HEK293 (cell line): Measurements from ENCODE around the gene SORCS3.

Experiments used
- CTCF ChIA-PET: fragments of 350-600 bp; formaldehyde crosslinking; extraction: SDS; loops from one replicate; lab custom pipeline; 2021; ENCODE audit warnings: antibody characterized with exemption; lab: Yijun Ruan, JAX
- POLR2A ChIA-PET: fragments of 300-600 bp; formaldehyde crosslinking; extraction: SDS; loops from one replicate; lab custom pipeline; 2020; ENCODE audit warnings: antibody characterized with exemption, inconsistent platforms; lab: Yijun Ruan, JAX
- H3K27ac ChIP-seq: fragments of 200-500 bp; sonication (Bioruptor generic); 2 replicates; pipeline ENCODE4 v1.5.1; 2014; ENCODE audit warnings: low read depth, low read length, control low read depth, inconsistent platforms; ENCODE audit errors: extremely low read depth
- H3K36me3 ChIP-seq, 2 experiments: fragments of 200-500 bp in 1 of 2; sonication (Bioruptor generic) in 1 of 2; 1 replicate in 1 of 2; 2 replicates in 1 of 2; pipeline ENCODE4 v1.5.1; 2014 to 2017; ENCODE audit warnings: inconsistent platforms in 2 of 2, low read length in 2 of 2; ENCODE audit not compliant: control insufficient read depth in 2 of 2, insufficient read depth in 1 of 2
- H3K4me1 ChIP-seq: fragments of 200-500 bp; sonication (Bioruptor generic); 2 replicates; pipeline ENCODE4 v1.5.1; 2014; ENCODE audit warnings: mild to moderate bottlenecking, low read length, inconsistent platforms; ENCODE audit not compliant: control insufficient read depth, insufficient read depth
- H3K4me3 ChIP-seq: 2 replicates; pipeline ENCODE4 v1.5.1; 2011; ENCODE audit warnings: low read depth, mild to moderate bottlenecking, control low read depth, low read length, moderate library complexity
- H3K9me3 ChIP-seq: fragments of 200-500 bp; sonication (Bioruptor generic); 2 replicates; pipeline ENCODE4 v1.5.1; 2014; ENCODE audit warnings: low read depth, low read length, inconsistent platforms; ENCODE audit not compliant: control insufficient read depth, insufficient read depth
- BCL11A ChIP-seq: fragments of 450-650 bp; formaldehyde crosslinking; IDR thresholded peaks from 2 replicates; pipeline ENCODE4 v1.5.1; 2016; ENCODE audit warnings: low read depth, missing biosample characterization, missing genetic modification characterization
- IKZF3 ChIP-seq: fragments of 450-650 bp; IDR thresholded peaks from 2 replicates; pipeline ENCODE4 v1.5.0; 2018; ENCODE audit warnings: missing biosample characterization, mild to moderate bottlenecking, missing genetic modification characterization, moderate library complexity
- RBAK ChIP-seq: fragments of 450-650 bp; formaldehyde crosslinking; IDR thresholded peaks from 2 replicates; pipeline ENCODE4 v1.5.1; 2016; ENCODE audit warnings: missing biosample characterization, missing genetic modification characterization
- SCRT1 ChIP-seq: fragments of 450-650 bp; formaldehyde crosslinking; IDR thresholded peaks from 2 replicates; pipeline ENCODE4 v1.5.1; 2016; ENCODE audit warnings: missing biosample characterization, missing genetic modification characterization, borderline replicate concordance
- SCRT2 ChIP-seq: fragments of 450-650 bp; formaldehyde crosslinking; IDR thresholded peaks from 2 replicates; pipeline ENCODE4 v1.5.1; 2016; ENCODE audit warnings: missing biosample characterization, missing genetic modification characterization
- YY1 ChIP-seq: fragments of 450-650 bp; formaldehyde crosslinking; IDR thresholded peaks from 2 replicates; pipeline ENCODE4 v1.5.1; 2018; ENCODE audit warnings: missing biosample characterization, missing genetic modification characterization
- ZBTB21 ChIP-seq: fragments of 450-650 bp; formaldehyde crosslinking; IDR thresholded peaks from 2 replicates; pipeline ENCODE4 v1.5.1; 2017; ENCODE audit warnings: missing biosample characterization, missing genetic modification characterization
- ZFP69B ChIP-seq: fragments of 450-650 bp; formaldehyde crosslinking; IDR thresholded peaks from 2 replicates; pipeline ENCODE4 v1.5.1; 2016; ENCODE audit warnings: missing biosample characterization, missing genetic modification characterization
- ZNF114 ChIP-seq: fragments of 450-650 bp; formaldehyde crosslinking; IDR thresholded peaks from 2 replicates; pipeline ENCODE4 v1.5.0; 2017; ENCODE audit warnings: missing biosample characterization, missing genetic modification characterization
- ZNF202 ChIP-seq: fragments of 450-650 bp; formaldehyde crosslinking; IDR thresholded peaks from 2 replicates; pipeline ENCODE4 v1.5.1; 2016; ENCODE audit warnings: missing biosample characterization, missing genetic modification characterization, borderline replicate concordance
- ZNF223 ChIP-seq: fragments of 450-650 bp; formaldehyde crosslinking; IDR thresholded peaks from 2 replicates; pipeline ENCODE4 v1.5.1; 2016; ENCODE audit warnings: missing biosample characterization, missing genetic modification characterization
- ZNF274 ChIP-seq, 2 experiments: fragments of 200-500 bp in 1 of 2; fragments of 450-650 bp in 1 of 2; sonication (Bioruptor generic) in 1 of 2; formaldehyde crosslinking in 1 of 2; IDR thresholded peaks; 2 replicates each; pipeline versions ENCODE4 v1.5.1 to v1.6.1; 2014 to 2016; ENCODE audit warnings: borderline replicate concordance in 1 of 2, inconsistent platforms in 1 of 2, low read length in 1 of 2, missing biosample characterization in 1 of 2, missing genetic modification characterization in 1 of 2
- ZNF335 ChIP-seq: fragments of 450-650 bp; formaldehyde crosslinking; conservative IDR thresholded peaks from 2 replicates; pipeline ENCODE4 v1.5.1; 2016; ENCODE audit warnings: missing biosample characterization, missing genetic modification characterization
- ZNF341 ChIP-seq: fragments of 450-650 bp; formaldehyde crosslinking; IDR thresholded peaks from 2 replicates; pipeline ENCODE4; 2016; ENCODE audit warnings: low read depth, missing biosample characterization, missing genetic modification characterization
- ZNF391 ChIP-seq: fragments of 450-650 bp; formaldehyde crosslinking; IDR thresholded peaks from 2 replicates; pipeline ENCODE4 v1.5.1; 2016; ENCODE audit warnings: low read depth, missing biosample characterization, missing genetic modification characterization, borderline replicate concordance
- ZNF423 ChIP-seq: fragments of 450-650 bp; formaldehyde crosslinking; IDR thresholded peaks from 2 replicates; pipeline ENCODE4 v1.5.1; 2016; ENCODE audit warnings: missing biosample characterization, missing genetic modification characterization
- ZNF48 ChIP-seq: fragments of 450-650 bp; formaldehyde crosslinking; IDR thresholded peaks from 2 replicates; pipeline ENCODE4 v1.5.1; 2016; ENCODE audit warnings: missing biosample characterization, missing genetic modification characterization
- ZNF521 ChIP-seq: fragments of 450-650 bp; formaldehyde crosslinking; IDR thresholded peaks from 2 replicates; pipeline ENCODE4 v1.5.1; 2017; ENCODE audit warnings: missing biosample characterization, mild to moderate bottlenecking, missing genetic modification characterization
- ZNF600 ChIP-seq: fragments of 450-650 bp; formaldehyde crosslinking; IDR thresholded peaks from 2 replicates; pipeline ENCODE4 v1.5.1; 2016; ENCODE audit warnings: missing biosample characterization, missing genetic modification characterization
- TF ChIP-seq, protein P1 (sequence below): fragments of 450-650 bp; formaldehyde crosslinking; IDR thresholded peaks from 2 replicates; pipeline ENCODE4; 2016; ENCODE audit warnings: missing biosample characterization, missing genetic modification characterization
- TF ChIP-seq, protein P2 (sequence below): fragments of 450-650 bp; formaldehyde crosslinking; IDR thresholded peaks from 2 replicates; pipeline ENCODE4 v1.5.1; 2016; ENCODE audit warnings: missing biosample characterization, missing genetic modification characterization
- TF ChIP-seq, protein P3 (sequence below): fragments of 450-650 bp; formaldehyde crosslinking; IDR thresholded peaks from 2 replicates; pipeline ENCODE4 v1.5.1; 2016; ENCODE audit warnings: missing biosample characterization, missing genetic modification characterization, borderline replicate concordance
- TF ChIP-seq, protein P4 (sequence below): fragments of 450-650 bp; formaldehyde crosslinking; IDR thresholded peaks from 2 replicates; pipeline ENCODE4 v1.5.1; 2016; ENCODE audit warnings: missing biosample characterization, missing genetic modification characterization
- TF ChIP-seq, protein P5 (sequence below): fragments of 450-650 bp; formaldehyde crosslinking; IDR thresholded peaks from 2 replicates; pipeline ENCODE4 v1.5.1; 2016; ENCODE audit warnings: missing biosample characterization, missing genetic modification characterization, low read depth

The SORCS3 gene

DNA sequence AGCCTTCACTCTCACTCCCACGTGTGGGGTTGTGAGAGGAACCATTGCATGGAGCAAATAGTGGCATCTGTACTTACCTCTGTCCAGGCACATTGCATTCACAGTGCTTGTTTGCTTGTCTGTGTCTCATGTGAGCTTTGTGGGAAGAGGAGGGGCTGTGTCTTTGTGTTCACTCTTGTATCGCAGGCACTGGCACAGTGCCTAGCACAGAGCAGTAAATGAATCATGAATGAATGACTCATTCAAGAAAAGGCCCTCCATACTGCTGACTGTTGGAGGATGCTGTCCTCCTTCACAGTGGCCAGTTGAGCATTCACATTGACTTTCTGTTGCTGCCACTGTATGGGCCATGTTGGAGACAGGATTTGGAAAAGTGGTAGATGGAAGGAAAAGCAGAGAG is 125.3 kb downstream of the SORCS3 start:
- Histone ChIP-seq H3K4me1 (no peaks in the 10 kb centered on the region), H3K4me3 (no peak overlapping the region), H3K36me3 (no peaks in the 10 kb centered on the region), H3K9me3 (no peaks in the 10 kb centered on the region), H3K27ac (no peak overlapping the region)
- POLR2A ChIA-PET: no interaction called here
- CTCF ChIA-PET: no interaction called here
- TF ChIP-seq, protein P1, sequence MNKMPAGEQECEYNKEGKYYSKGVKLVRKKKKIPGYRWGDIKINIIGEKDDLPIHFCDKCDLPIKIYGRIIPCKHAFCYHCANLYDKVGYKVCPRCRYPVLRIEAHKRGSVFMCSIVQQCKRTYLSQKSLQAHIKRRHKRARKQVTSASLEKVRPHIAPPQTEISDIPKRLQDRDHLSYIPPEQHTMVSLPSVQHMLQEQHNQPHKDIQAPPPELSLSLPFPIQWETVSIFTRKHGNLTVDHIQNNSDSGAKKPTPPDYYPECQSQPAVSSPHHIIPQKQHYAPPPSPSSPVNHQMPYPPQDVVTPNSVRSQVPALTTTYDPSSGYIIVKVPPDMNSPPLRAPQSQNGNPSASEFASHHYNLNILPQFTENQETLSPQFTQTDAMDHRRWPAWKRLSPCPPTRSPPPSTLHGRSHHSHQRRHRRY (tag by site-specific recombination): no peak
- TF ChIP-seq ZNF335: no peak
- TF ChIP-seq ZNF391 (tag by site-specific recombination): no peak
- no peak for TF ChIP-seq ZNF223
- TF ChIP-seq ZNF341: no peak
- TF ChIP-seq RBAK: no peak
- no peak for TF ChIP-seq SCRT1 (tag by site-specific recombination)
- no peak for TF ChIP-seq ZNF114 (tag by site-specific recombination)
- TF ChIP-seq, protein P2, sequence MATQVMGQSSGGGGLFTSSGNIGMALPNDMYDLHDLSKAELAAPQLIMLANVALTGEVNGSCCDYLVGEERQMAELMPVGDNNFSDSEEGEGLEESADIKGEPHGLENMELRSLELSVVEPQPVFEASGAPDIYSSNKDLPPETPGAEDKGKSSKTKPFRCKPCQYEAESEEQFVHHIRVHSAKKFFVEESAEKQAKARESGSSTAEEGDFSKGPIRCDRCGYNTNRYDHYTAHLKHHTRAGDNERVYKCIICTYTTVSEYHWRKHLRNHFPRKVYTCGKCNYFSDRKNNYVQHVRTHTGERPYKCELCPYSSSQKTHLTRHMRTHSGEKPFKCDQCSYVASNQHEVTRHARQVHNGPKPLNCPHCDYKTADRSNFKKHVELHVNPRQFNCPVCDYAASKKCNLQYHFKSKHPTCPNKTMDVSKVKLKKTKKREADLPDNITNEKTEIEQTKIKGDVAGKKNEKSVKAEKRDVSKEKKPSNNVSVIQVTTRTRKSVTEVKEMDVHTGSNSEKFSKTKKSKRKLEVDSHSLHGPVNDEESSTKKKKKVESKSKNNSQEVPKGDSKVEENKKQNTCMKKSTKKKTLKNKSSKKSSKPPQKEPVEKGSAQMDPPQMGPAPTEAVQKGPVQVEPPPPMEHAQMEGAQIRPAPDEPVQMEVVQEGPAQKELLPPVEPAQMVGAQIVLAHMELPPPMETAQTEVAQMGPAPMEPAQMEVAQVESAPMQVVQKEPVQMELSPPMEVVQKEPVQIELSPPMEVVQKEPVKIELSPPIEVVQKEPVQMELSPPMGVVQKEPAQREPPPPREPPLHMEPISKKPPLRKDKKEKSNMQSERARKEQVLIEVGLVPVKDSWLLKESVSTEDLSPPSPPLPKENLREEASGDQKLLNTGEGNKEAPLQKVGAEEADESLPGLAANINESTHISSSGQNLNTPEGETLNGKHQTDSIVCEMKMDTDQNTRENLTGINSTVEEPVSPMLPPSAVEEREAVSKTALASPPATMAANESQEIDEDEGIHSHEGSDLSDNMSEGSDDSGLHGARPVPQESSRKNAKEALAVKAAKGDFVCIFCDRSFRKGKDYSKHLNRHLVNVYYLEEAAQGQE (tag by site-specific recombination): no peak
- TF ChIP-seq ZBTB21 (tag by site-specific recombination): no peak
- TF ChIP-seq, protein P3, sequence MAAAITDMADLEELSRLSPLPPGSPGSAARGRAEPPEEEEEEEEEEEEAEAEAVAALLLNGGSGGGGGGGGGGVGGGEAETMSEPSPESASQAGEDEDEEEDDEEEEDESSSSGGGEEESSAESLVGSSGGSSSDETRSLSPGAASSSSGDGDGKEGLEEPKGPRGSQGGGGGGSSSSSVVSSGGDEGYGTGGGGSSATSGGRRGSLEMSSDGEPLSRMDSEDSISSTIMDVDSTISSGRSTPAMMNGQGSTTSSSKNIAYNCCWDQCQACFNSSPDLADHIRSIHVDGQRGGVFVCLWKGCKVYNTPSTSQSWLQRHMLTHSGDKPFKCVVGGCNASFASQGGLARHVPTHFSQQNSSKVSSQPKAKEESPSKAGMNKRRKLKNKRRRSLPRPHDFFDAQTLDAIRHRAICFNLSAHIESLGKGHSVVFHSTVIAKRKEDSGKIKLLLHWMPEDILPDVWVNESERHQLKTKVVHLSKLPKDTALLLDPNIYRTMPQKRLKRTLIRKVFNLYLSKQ: no peak
- no peak for TF ChIP-seq BCL11A (tag by site-specific recombination)
- TF ChIP-seq YY1: no peak
- TF ChIP-seq, protein P4, sequence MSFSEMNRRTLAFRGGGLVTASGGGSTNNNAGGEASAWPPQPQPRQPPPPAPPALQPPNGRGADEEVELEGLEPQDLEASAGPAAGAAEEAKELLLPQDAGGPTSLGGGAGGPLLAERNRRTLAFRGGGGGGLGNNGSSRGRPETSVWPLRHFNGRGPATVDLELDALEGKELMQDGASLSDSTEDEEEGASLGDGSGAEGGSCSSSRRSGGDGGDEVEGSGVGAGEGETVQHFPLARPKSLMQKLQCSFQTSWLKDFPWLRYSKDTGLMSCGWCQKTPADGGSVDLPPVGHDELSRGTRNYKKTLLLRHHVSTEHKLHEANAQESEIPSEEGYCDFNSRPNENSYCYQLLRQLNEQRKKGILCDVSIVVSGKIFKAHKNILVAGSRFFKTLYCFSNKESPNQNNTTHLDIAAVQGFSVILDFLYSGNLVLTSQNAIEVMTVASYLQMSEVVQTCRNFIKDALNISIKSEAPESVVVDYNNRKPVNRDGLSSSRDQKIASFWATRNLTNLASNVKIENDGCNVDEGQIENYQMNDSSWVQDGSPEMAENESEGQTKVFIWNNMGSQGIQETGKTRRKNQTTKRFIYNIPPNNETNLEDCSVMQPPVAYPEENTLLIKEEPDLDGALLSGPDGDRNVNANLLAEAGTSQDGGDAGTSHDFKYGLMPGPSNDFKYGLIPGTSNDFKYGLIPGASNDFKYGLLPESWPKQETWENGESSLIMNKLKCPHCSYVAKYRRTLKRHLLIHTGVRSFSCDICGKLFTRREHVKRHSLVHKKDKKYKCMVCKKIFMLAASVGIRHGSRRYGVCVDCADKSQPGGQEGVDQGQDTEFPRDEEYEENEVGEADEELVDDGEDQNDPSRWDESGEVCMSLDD: no peak
- no peak for TF ChIP-seq ZNF202
- no peak for TF ChIP-seq ZNF521 (tag by site-specific recombination)
- no peak for TF ChIP-seq ZNF274 (IDR thresholded peaks at IDR 0.05; ENCODE audit: low read length)
- no peak for TF ChIP-seq ZNF274 (tag by site-specific recombination; IDR thresholded peaks at IDR 0.05; ENCODE audit: borderline replicate concordance)

DNA sequence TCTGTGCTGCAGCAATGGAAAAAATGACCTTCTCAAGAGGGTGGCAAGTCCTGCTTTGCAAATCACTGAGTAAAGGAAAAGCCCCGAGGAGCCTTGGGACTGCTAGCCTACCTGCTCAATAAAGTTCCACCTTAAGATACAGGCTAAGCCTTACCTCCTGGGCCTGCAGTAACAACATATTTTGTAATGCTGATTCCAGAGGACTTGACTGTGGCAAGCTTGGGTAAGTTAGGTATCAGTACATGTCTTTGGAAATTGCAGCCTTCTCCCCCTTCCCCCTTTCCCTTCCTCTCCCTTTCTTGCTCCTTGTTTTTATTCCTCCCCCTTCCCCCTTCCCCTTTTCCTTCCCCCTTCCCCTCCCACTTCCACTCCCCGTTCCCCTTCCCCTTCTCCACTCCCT is 126.2 kb downstream of the SORCS3 start:
- H3K4me3 ChIP-seq: no peak overlapping the region
- H3K27ac ChIP-seq: no peak overlapping the region
- CTCF ChIA-PET: interaction anchor here (1.2 kb wide), 1 partner anchor 157 kb away, joined by 5 read pairs; no protein-coding TSS in a partner anchor
- H3K36me3 ChIP-seq: no peaks in the 10 kb centered on the region
- H3K4me1 ChIP-seq: no peaks in the 10 kb centered on the region
- POLR2A ChIA-PET: no interaction called here
- H3K9me3 ChIP-seq: no peaks in the 10 kb centered on the region
- TF ChIP-seq ZFP69B (tag by site-specific recombination): no peak
- TF ChIP-seq, protein P5, sequence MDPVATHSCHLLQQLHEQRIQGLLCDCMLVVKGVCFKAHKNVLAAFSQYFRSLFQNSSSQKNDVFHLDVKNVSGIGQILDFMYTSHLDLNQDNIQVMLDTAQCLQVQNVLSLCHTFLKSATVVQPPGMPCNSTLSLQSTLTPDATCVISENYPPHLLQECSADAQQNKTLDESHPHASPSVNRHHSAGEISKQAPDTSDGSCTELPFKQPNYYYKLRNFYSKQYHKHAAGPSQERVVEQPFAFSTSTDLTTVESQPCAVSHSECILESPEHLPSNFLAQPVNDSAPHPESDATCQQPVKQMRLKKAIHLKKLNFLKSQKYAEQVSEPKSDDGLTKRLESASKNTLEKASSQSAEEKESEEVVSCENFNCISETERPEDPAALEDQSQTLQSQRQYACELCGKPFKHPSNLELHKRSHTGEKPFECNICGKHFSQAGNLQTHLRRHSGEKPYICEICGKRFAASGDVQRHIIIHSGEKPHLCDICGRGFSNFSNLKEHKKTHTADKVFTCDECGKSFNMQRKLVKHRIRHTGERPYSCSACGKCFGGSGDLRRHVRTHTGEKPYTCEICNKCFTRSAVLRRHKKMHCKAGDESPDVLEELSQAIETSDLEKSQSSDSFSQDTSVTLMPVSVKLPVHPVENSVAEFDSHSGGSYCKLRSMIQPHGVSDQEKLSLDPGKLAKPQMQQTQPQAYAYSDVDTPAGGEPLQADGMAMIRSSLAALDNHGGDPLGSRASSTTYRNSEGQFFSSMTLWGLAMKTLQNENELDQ (tag by site-specific recombination): no peak
- no peak for TF ChIP-seq ZNF423 (tag by site-specific recombination)
- no peak for TF ChIP-seq ZNF48
- TF ChIP-seq SCRT2: no peak
- no peak for TF ChIP-seq IKZF3
- TF ChIP-seq ZNF600 (tag by site-specific recombination): no peak
- no peak for TF ChIP-seq ZNF391 (tag by site-specific recombination)
